A549 (cell line): ENCODE data around the gene DNAH8. TPM values are rescaled to one million over a fixed set of nuclear protein-coding genes. Genes with fewer than 3 reads are reported as not detected.

Experiments
- ATAC-seq, 2 experiments: fragments of 200-7000 bp in 1 of 2; fragments of >200 bp in 1 of 2; cut with Nextera tagmentation in 1 of 2; cut with Tn5 transposase in 1 of 2; 3 replicates each; pipeline versions ENCODE4 v1.8.0 to v1.9.1; 2018 to 2020; ENCODE audit warnings: mild to moderate bottlenecking in 1 of 2, moderate library complexity in 1 of 2
- CTCF ChIA-PET: fragments of 300-600 bp; sonication (Branson Sonifier 250); formaldehyde crosslinking; extraction: SDS; loops from one replicate; lab custom pipeline; 2021; ENCODE audit warnings: antibody characterized with exemption, inconsistent platforms; lab: Yijun Ruan, JAX
- POLR2A ChIA-PET: fragments of 350-600 bp; formaldehyde crosslinking; extraction: SDS; loops from one replicate; lab custom pipeline; 2021; ENCODE audit warnings: antibody characterized with exemption, inconsistent platforms; lab: Yijun Ruan, JAX
- DNase-seq, 2 experiments: peaks; one replicate each; pipeline versions ENCODE4 v3.0.0 to v3.0.0-alpha.2; 2011 to 2016; ENCODE audit warnings: low read depth in 1 of 2, low spot score in 1 of 2
- FAIRE-seq: peaks from 2 replicates; lab custom pipeline; 2011; peaks lifted over from hg19 to GRCh38; lab: Jason Lieb, UNC
- H3K27ac ChIP-seq, 2 experiments: fragments of >200 bp; sonication (Bioruptor Twin); formaldehyde crosslinking; 3 replicates each; pipeline ENCODE4 v1.5.1; 2016 to 2017
- H3K4me1 ChIP-seq: fragments of >200 bp; sonication (Bioruptor Twin); formaldehyde crosslinking; 3 replicates; pipeline ENCODE4 v1.6.1; 2016
- H3K4me2 ChIP-seq: fragments of >200 bp; sonication (Bioruptor Twin); formaldehyde crosslinking; 3 replicates; pipeline ENCODE4 v1.6.1; 2016
- H3K4me3 ChIP-seq: fragments of >200 bp; sonication (Bioruptor Twin); formaldehyde crosslinking; 3 replicates; pipeline ENCODE4 v1.5.1; 2016
- H3K9me3 ChIP-seq: fragments of >200 bp; sonication (Bioruptor Twin); formaldehyde crosslinking; 3 replicates; pipeline ENCODE4 v1.6.1; 2016
- CBX8 ChIP-seq: fragments of 200-600 bp; sonication (generic); IDR thresholded peaks from 2 replicates; pipeline ENCODE4 v1.6.1; 2016
- CTCF ChIP-seq: fragments of >200 bp; sonication (Bioruptor Twin); formaldehyde crosslinking; IDR thresholded peaks from 3 replicates; pipeline ENCODE4 v1.5.1; 2016
- E2F6 ChIP-seq: IDR thresholded peaks from 2 replicates; pipeline ENCODE4 v1.6.1; 2012; ENCODE audit warnings: low read depth, borderline replicate concordance
- EHF ChIP-seq: fragments of 250-450 bp; sonication (Bioruptor Pico); IDR thresholded peaks from 2 replicates; pipeline ENCODE4 v1.5.0; 2020; ENCODE audit warnings: mild to moderate bottlenecking
- ELK1 ChIP-seq: fragments of 150-350 bp; IDR thresholded peaks from 2 replicates; pipeline ENCODE4 v1.6.1; 2014; ENCODE audit warnings: low read depth, mild to moderate bottlenecking, low read length
- FOSL2 ChIP-seq, 2 experiments: fragments of 450-650 bp in 1 of 2; fragments of >200 bp in 1 of 2; sonication (Bioruptor Twin) in 1 of 2; formaldehyde crosslinking; IDR thresholded peaks; 2 replicates each; pipeline versions ENCODE4 v1.5.0 to v1.6.1; 2016 to 2020; ENCODE audit warnings: mild to moderate bottlenecking in 1 of 2, moderate library complexity in 1 of 2
- HDAC2 ChIP-seq: fragments of 200-600 bp; sonication (generic); IDR thresholded peaks from 2 replicates; pipeline ENCODE4 v1.6.1; 2016
- HOXB13 ChIP-seq: fragments of 250-450 bp; sonication (Bioruptor Pico); IDR thresholded peaks from 2 replicates; pipeline ENCODE4 v1.5.0; 2020; ENCODE audit warnings: low read depth, mild to moderate bottlenecking, moderate library complexity
- JUN ChIP-seq, 2 experiments: fragments of >200 bp; sonication (Bioruptor Twin); formaldehyde crosslinking; IDR thresholded peaks; 2 replicates in 1 of 2; 3 replicates in 1 of 2; pipeline ENCODE4 v1.6.1; 2016 to 2017
- JUNB ChIP-seq: fragments of >200 bp; sonication (Bioruptor Twin); formaldehyde crosslinking; IDR thresholded peaks from 2 replicates; pipeline ENCODE4 v1.6.1; 2016
- KDM1A ChIP-seq: fragments of 200-600 bp; sonication (generic); IDR thresholded peaks from 2 replicates; pipeline ENCODE4 v1.6.1; 2016; ENCODE audit warnings: low read depth, mild to moderate bottlenecking
- KDM5A ChIP-seq: fragments of 200-600 bp; sonication (generic); IDR thresholded peaks from 2 replicates; pipeline ENCODE4 v1.6.1; 2016; ENCODE audit warnings: antibody characterized with exemption, mild to moderate bottlenecking
- MAX ChIP-seq: IDR thresholded peaks from 2 replicates; pipeline ENCODE4 v1.6.1; 2012
- PBX3 ChIP-seq: IDR thresholded peaks from 2 replicates; pipeline ENCODE4 v1.6.1; 2012
- POLR2AphosphoS2 ChIP-seq: conservative IDR thresholded peaks from 2 replicates; pipeline ENCODE4 v1.6.1; 2012; ENCODE audit warnings: low read length, improper control_type of control experiment, inconsistent platforms
- RFX5 ChIP-seq: fragments of 450-650 bp; IDR thresholded peaks from 2 replicates; pipeline ENCODE4 v1.7.1; 2014; ENCODE audit warnings: antibody characterized with exemption, mild to moderate bottlenecking, moderate library complexity
- RNF2 ChIP-seq: fragments of 200-600 bp; sonication (generic); IDR thresholded peaks from 2 replicates; pipeline ENCODE4 v1.6.1; 2016; ENCODE audit warnings: low read depth, mild to moderate bottlenecking, antibody characterized with exemption, moderate library complexity, borderline replicate concordance
- SMC3 ChIP-seq: fragments of >200 bp; sonication (Bioruptor Twin); formaldehyde crosslinking; IDR thresholded peaks from 3 replicates; pipeline ENCODE4 v1.6.1; 2018; ENCODE audit warnings: inconsistent platforms
- ZFP36 ChIP-seq: fragments of 450-650 bp; IDR thresholded peaks from 2 replicates; pipeline ENCODE4 v1.6.1; 2014; ENCODE audit warnings: borderline replicate concordance; ENCODE audit not compliant: partially characterized antibody
- ZNF302 ChIP-seq: fragments of 250-450 bp; sonication (Bioruptor Pico); IDR thresholded peaks from 2 replicates; pipeline ENCODE4 v1.9.0; 2021; ENCODE audit warnings: inconsistent platforms, mild to moderate bottlenecking, moderate library complexity
- WGBS: methylation state at CpG from one replicate; pipeline ENCODE4 v1.1.6; 2017; ENCODE audit errors: missing lambda C conversion rate; 5-methylcytosine and 5-hydroxymethylcytosine counted together
- polyA plus RNA-seq, 4 experiments: library from polyadenylated mRNA; depleted of rRNA in 3 of 4; stranded (reverse); fragments of >200 nt; fragmentation: RNase III in 1 of 4; extraction: RNeasy Plus Mini Kit Qiagen cat#74134 plus additional on column Dnase treatment in 1 of 4; gene quantifications; 2 replicates in 3 of 4; 3 replicates in 1 of 4; pipeline ENCODE4 v1.2.3, GENCODE V29; 2011 to 2017

Gene DNAH8
- polyA plus RNA-seq, 2 of the 4 experiments (the other 2 are of a cell fraction) = not detected

GRCh38 chr6:39009476-39009875 lies 294.4 kb downstream of the DNAH8 start:
- H3K4me1 ChIP-seq = no peaks in the 10 kb centered on the region
- DNase-seq = no peak
- 27% methylated on average over 1 of the region's 1 CpG for WGBS
- no peak for TF ChIP-seq POLR2AphosphoS2
- TF ChIP-seq, all 56 proteins: peak for 0
- no peak for ATAC-seq
- no peak overlapping the region for H3K4me3 ChIP-seq
- ChIA-PET POLR2A (no interaction called here), CTCF (interaction anchor here (0.6 kb wide), 1 partner anchor 50 kb away, joined by 3 read pairs; no protein-coding TSS in a partner anchor)
- H3K9me3 ChIP-seq = no peaks in the 10 kb centered on the region
- no peak for FAIRE-seq
- H3K4me2 ChIP-seq = no peak overlapping the region
- H3K27ac ChIP-seq = no peak overlapping the region

GRCh38 chr6:39016839-39017546 lies 301.9 kb downstream of the DNAH8 start:
- no peak for DNase-seq
- POLR2A ChIA-PET = no interaction called here
- TF ChIP-seq CTCF = no peak
- TF ChIP-seq HDAC2 = no peak
- TF ChIP-seq SMC3 = no peak
- no peak for TF ChIP-seq EHF (CRISPR knock-in tag)
- no peak for TF ChIP-seq KDM1A
- TF ChIP-seq FOSL2 (IDR thresholded peaks at IDR 0.05) = no peak
- TF ChIP-seq FOSL2 (CRISPR knock-in tag; IDR thresholded peaks at IDR 0.05) = no peak
- TF ChIP-seq ZFP36 = no peak
- TF ChIP-seq JUN (IDR thresholded peaks at IDR 0.05) = no peak
- TF ChIP-seq PBX3 = no peak
- no peak for TF ChIP-seq RFX5
- no peak for TF ChIP-seq KDM5A
- TF ChIP-seq HOXB13 (CRISPR knock-in tag) = no peak
- no peak for TF ChIP-seq ZNF302 (CRISPR knock-in tag)
- TF ChIP-seq CBX8 = no peak
- no peak for TF ChIP-seq RNF2
- no peak for TF ChIP-seq E2F6
- TF ChIP-seq ELK1 = no peak
- no peak for TF ChIP-seq JUNB
- TF ChIP-seq MAX = no peak
- TF ChIP-seq, all 56 proteins: peak for 0
- no peaks in the 10 kb centered on the region for H3K9me3 ChIP-seq
- FAIRE-seq = no peak
- no peak overlapping the region for H3K4me3 ChIP-seq
- 40% methylated on average over 7 of the region's 7 CpGs for WGBS
- ATAC-seq = no peak
- H3K27ac ChIP-seq = no peak overlapping the region
- CTCF ChIA-PET = interaction anchor here (1.2 kb wide), 1 partner anchor 9 kb away, joined by 3 read pairs; no protein-coding TSS in a partner anchor
- no peak overlapping the region for H3K4me2 ChIP-seq
- H3K4me1 ChIP-seq = no peaks in the 10 kb centered on the region
